ENCODE results near the gene REPIN1.

The REPIN1 gene

GRCh38 chr7:150408393-150409299 lies 40.0 kb downstream of the REPIN1 start:
- Mint-ChIP-seq H3K9me3 (no peaks in the 10 kb centered on the region), H3K4me1 (peaks cover 49% of the 10 kb centered on the region), H3K4me3 (no peak overlapping the region), H3K27ac (peak overlapping the region; percentile 88), H3K36me3 (peaks cover 13% of the 10 kb centered on the region)
- DNase-seq (ENCODE audit: low spot score in 2 of 2), result no peak
- ATAC-seq, result no peak

GRCh38 chr7:150409300-150410030 lies 40.8 kb downstream of the REPIN1 start:
- Mint-ChIP-seq H3K36me3 (peaks cover 13% of the 10 kb centered on the region), H3K4me3 (no peak overlapping the region), H3K9me3 (no peaks in the 10 kb centered on the region), H3K27ac (peak overlapping the region; percentile 88), H3K4me1 (peaks cover 42% of the 10 kb centered on the region)
- ATAC-seq (no peak), DNase-seq (ENCODE audit: low spot score in 2 of 2) (no peak)

GRCh38 chr7:150410131-150410530 lies 41.5 kb downstream of the REPIN1 start:
- Mint-ChIP-seq H3K9me3 (no peaks in the 10 kb centered on the region), H3K27ac (peak overlapping the region; percentile 88), H3K4me3 (no peak overlapping the region), H3K36me3 (peaks cover 13% of the 10 kb centered on the region), H3K4me1 (peaks cover 38% of the 10 kb centered on the region)
- no peak for ATAC-seq
- no peak for DNase-seq (ENCODE audit: low spot score in 2 of 2)

GRCh38 chr7:150410680-150411346 lies 42.2 kb downstream of the REPIN1 start:
- ATAC-seq (no peak), DNase-seq (ENCODE audit: low spot score in 2 of 2) (no peak)
- Mint-ChIP-seq H3K36me3 (peaks cover 13% of the 10 kb centered on the region), H3K4me3 (no peak overlapping the region), H3K4me1 (peaks cover 33% of the 10 kb centered on the region), H3K9me3 (no peaks in the 10 kb centered on the region), H3K27ac (peak overlapping the region; percentile 88)

- ATAC-seq (no peak), DNase-seq (ENCODE audit: low spot score in 2 of 2) (no peak)
- Mint-ChIP-seq H3K36me3 (peaks cover 13% of the 10 kb centered on the region), H3K4me3 (no peak overlapping the region), H3K4me1 (peaks cover 26% of the 10 kb centered on the region), H3K9me3 (no peaks in the 10 kb centered on the region), H3K27ac (peak overlapping the region; percentile 88)
Measured at GRCh38 chr7:150411606-150412005, 43.0 kb downstream of the REPIN1 start.

- no peaks in the 10 kb centered on the region for H3K9me3 Mint-ChIP-seq
- DNase-seq (ENCODE audit: low spot score in 2 of 2), result no peak
- peak overlapping the region; percentile 88 for H3K27ac Mint-ChIP-seq
- H3K4me3 Mint-ChIP-seq, result no peak overlapping the region
- peaks cover 21% of the 10 kb centered on the region for H3K4me1 Mint-ChIP-seq
- peaks cover 13% of the 10 kb centered on the region for H3K36me3 Mint-ChIP-seq
- ATAC-seq, result no peak
Measured at GRCh38 chr7:150412016-150412415, 43.4 kb downstream of the REPIN1 start.

- Mint-ChIP-seq H3K27ac (peak overlapping the region; percentile 16), H3K36me3 (peaks cover 13% of the 10 kb centered on the region), H3K4me3 (no peak overlapping the region), H3K4me1 (peaks cover 18% of the 10 kb centered on the region), H3K9me3 (no peaks in the 10 kb centered on the region)
- no peak for DNase-seq (ENCODE audit: low spot score in 2 of 2)
- no peak for ATAC-seq
Measured at GRCh38 chr7:150412518-150413488, 44.2 kb downstream of the REPIN1 start.

- Mint-ChIP-seq H3K27ac (peak overlapping the region; percentile 16), H3K36me3 (peaks cover 13% of the 10 kb centered on the region), H3K4me3 (no peak overlapping the region), H3K4me1 (peaks cover 15% of the 10 kb centered on the region), H3K9me3 (no peaks in the 10 kb centered on the region)
- ATAC-seq, result no peak
- no peak for DNase-seq (ENCODE audit: low spot score in 2 of 2)
Measured at GRCh38 chr7:150413640-150414081, 45.0 kb downstream of the REPIN1 start.

- H3K36me3 Mint-ChIP-seq, result peaks cover 13% of the 10 kb centered on the region
- no peak overlapping the region for H3K27ac Mint-ChIP-seq
- no peaks in the 10 kb centered on the region for H3K9me3 Mint-ChIP-seq
- DNase-seq (ENCODE audit: low spot score in 2 of 2), result no peak
- no peak overlapping the region for H3K4me3 Mint-ChIP-seq
- H3K4me1 Mint-ChIP-seq, result peaks cover 10% of the 10 kb centered on the region
- ATAC-seq, result no peak
Measured at GRCh38 chr7:150415161-150416153, 46.8 kb downstream of the REPIN1 start.

GRCh38 chr7:150417239-150417638 lies 48.6 kb downstream of the REPIN1 start:
- peaks cover 18% of the 10 kb centered on the region for H3K4me1 Mint-ChIP-seq
- no peak for DNase-seq (ENCODE audit: low spot score in 2 of 2)

GRCh38 chr7:150417863-150418262 lies 49.2 kb downstream of the REPIN1 start:
- Mint-ChIP-seq H3K27ac (no peak overlapping the region), H3K9me3 (no peaks in the 10 kb centered on the region), H3K36me3 (no peaks in the 10 kb centered on the region), H3K4me3 (no peak overlapping the region), H3K4me1 (peaks cover 14% of the 10 kb centered on the region)
- ATAC-seq, result no peak
- no peak for DNase-seq (ENCODE audit: low spot score in 2 of 2)

More at GRCh38 chr7:150417239-150417638, 48.6 kb downstream of the REPIN1 start:
- Mint-ChIP-seq H3K9me3 (no peaks in the 10 kb centered on the region), H3K4me3 (no peak overlapping the region), H3K27ac (no peak overlapping the region), H3K36me3 (no peaks in the 10 kb centered on the region)
- no peak for ATAC-seq

- no peak for ATAC-seq
- Mint-ChIP-seq H3K4me3 (no peak overlapping the region), H3K36me3 (no peaks in the 10 kb centered on the region)
Measured at GRCh38 chr7:150420242-150420641, 51.6 kb downstream of the REPIN1 start.

GRCh38 chr7:150420987-150421674 lies 52.5 kb downstream of the REPIN1 start:
- H3K4me1 Mint-ChIP-seq, result peaks cover 8% of the 10 kb centered on the region
- no peak overlapping the region for H3K27ac Mint-ChIP-seq
- peak overlapping the region; percentile 27 for H3K4me3 Mint-ChIP-seq

More at GRCh38 chr7:150420242-150420641, 51.6 kb downstream of the REPIN1 start:
- Mint-ChIP-seq H3K4me1 (peaks cover 8% of the 10 kb centered on the region), H3K27ac (no peak overlapping the region), H3K9me3 (no peaks in the 10 kb centered on the region)
- DNase-seq (ENCODE audit: low spot score in 2 of 2), result no peak

More at GRCh38 chr7:150420987-150421674, 52.5 kb downstream of the REPIN1 start:
- peak; percentile 81 to 93 for DNase-seq (ENCODE audit: low spot score in 2 of 2)
- Mint-ChIP-seq H3K36me3 (no peaks in the 10 kb centered on the region), H3K9me3 (no peaks in the 10 kb centered on the region)
- peak; percentile 100 for ATAC-seq
